OCI-LY1 (cell line): ENCODE results near the gene REEP6.

Source experiments
- CTCF ChIP-seq: fragments of 200-600 bp; sonication (generic), shearing (Covaris generic); IDR thresholded peaks from 2 replicates; pipeline ENCODE4 v1.5.1; 2017; ENCODE audit warnings: mild to moderate bottlenecking, antibody characterized with exemption, low read length, moderate library complexity, mixed read lengths
- EZH2 ChIP-seq: fragments of 200-600 bp; sonication (generic), shearing (Covaris generic); IDR thresholded peaks from 2 replicates; pipeline ENCODE4 v1.8.0; 2017; ENCODE audit warnings: borderline replicate concordance, mixed run types, mild to moderate bottlenecking, antibody characterized with exemption, low read length, moderate library complexity, mixed read lengths

GRCh38 chr19:1495799-1496713 lies 5.1 kb downstream of the REEP6 start:
- no peak for TF ChIP-seq CTCF
- TF ChIP-seq EZH2 = no peak
